Astrocyte (in vitro differentiated cells and primary cell): Measurements from ENCODE around the gene INPP5F. TPM values are rescaled to one million over a fixed set of nuclear protein-coding genes. Genes with fewer than 3 reads are reported as not detected.

Experiments
- DNase-seq: peaks from one replicate; pipeline ENCODE4 v3.0.0-alpha.2; 2010; ENCODE audit warnings: low read depth
- FAIRE-seq: peaks from 2 replicates; lab custom pipeline; 2011; peaks lifted over from hg19 to GRCh38; lab: Jason Lieb, UNC
- H2AFZ ChIP-seq: 2 replicates; pipeline ENCODE4 v1.6.0; 2012; ENCODE audit warnings: low read depth, low read length, inconsistent platforms
- H3K27ac ChIP-seq: 2 replicates; pipeline ENCODE4 v1.5.1; 2011; ENCODE audit warnings: low read depth, low read length, inconsistent platforms
- H3K27me3 ChIP-seq: 2 replicates; pipeline ENCODE4 v1.6.0; 2011; ENCODE audit warnings: low read length, inconsistent platforms; ENCODE audit not compliant: insufficient read depth
- H3K36me3 ChIP-seq: 2 replicates; pipeline ENCODE4 v1.5.1; 2011; ENCODE audit warnings: low read length, inconsistent platforms; ENCODE audit not compliant: insufficient read depth
- H3K4me1 ChIP-seq: 2 replicates; pipeline ENCODE4 v1.5.1; 2011; ENCODE audit warnings: low read length, inconsistent platforms; ENCODE audit not compliant: insufficient read depth
- H3K4me2 ChIP-seq: 2 replicates; pipeline ENCODE4 v1.6.0; 2012; ENCODE audit warnings: low read length, inconsistent platforms
- H3K4me3 ChIP-seq: 2 replicates; pipeline ENCODE4 v1.5.1; 2011; ENCODE audit warnings: low read depth, mild to moderate bottlenecking, low read length, inconsistent platforms; ENCODE audit not compliant: insufficient read depth
- H3K79me2 ChIP-seq: 2 replicates; pipeline ENCODE4 v1.6.0; 2012; ENCODE audit warnings: mild to moderate bottlenecking, low read length, inconsistent platforms; ENCODE audit not compliant: insufficient read depth
- H3K9ac ChIP-seq: 2 replicates; pipeline ENCODE4 v1.6.0; 2012; ENCODE audit warnings: mild to moderate bottlenecking, low read length, inconsistent platforms
- H3K9me3 ChIP-seq: 2 replicates; pipeline ENCODE4 v1.5.1; 2012; ENCODE audit warnings: low read depth, mild to moderate bottlenecking, low read length, inconsistent platforms; ENCODE audit not compliant: insufficient read depth
- H4K20me1 ChIP-seq: 2 replicates; pipeline ENCODE4 v1.6.0; 2012; ENCODE audit warnings: low read length, inconsistent platforms; ENCODE audit not compliant: insufficient read depth
- H3K27ac Mint-ChIP-seq: one replicate; pipeline ENCODE4 v1.8.0; 2021; ENCODE audit warnings: mild to moderate bottlenecking, mixed read lengths; ENCODE audit not compliant: unreplicated experiment
- H3K27me3 Mint-ChIP-seq: one replicate; pipeline ENCODE4 v1.8.0; 2021; ENCODE audit warnings: low read depth, mixed read lengths; ENCODE audit not compliant: unreplicated experiment
- H3K36me3 Mint-ChIP-seq: one replicate; pipeline ENCODE4 v1.8.0; 2021; ENCODE audit warnings: low read depth, mixed read lengths; ENCODE audit not compliant: unreplicated experiment
- H3K4me1 Mint-ChIP-seq: one replicate; pipeline ENCODE4 v1.8.0; 2021; ENCODE audit warnings: low read depth, mixed read lengths; ENCODE audit not compliant: unreplicated experiment
- H3K4me3 Mint-ChIP-seq: one replicate; pipeline ENCODE4 v1.8.0; 2021; ENCODE audit warnings: mild to moderate bottlenecking, moderate library complexity, mixed read lengths; ENCODE audit not compliant: unreplicated experiment
- H3K9me3 Mint-ChIP-seq: one replicate; pipeline ENCODE4 v1.8.0; 2021; ENCODE audit warnings: mild to moderate bottlenecking, mixed read lengths; ENCODE audit not compliant: unreplicated experiment
- EZH2 ChIP-seq: IDR thresholded peaks from 2 replicates; pipeline ENCODE4 v1.6.1; 2012; ENCODE audit warnings: mild to moderate bottlenecking, low read length, inconsistent platforms; ENCODE audit not compliant: insufficient read depth
- total RNA-seq: library from RNA; stranded (reverse); gene quantifications from 2 replicates; pipeline ENCODE4 v1.2.1, GENCODE V29; 2021
- TF ChIP-seq, protein P1 (sequence below): IDR thresholded peaks from 2 replicates; pipeline ENCODE4 v1.5.1; 2011; ENCODE audit warnings: low read depth, mild to moderate bottlenecking, inconsistent platforms, low read length, moderate library complexity; ENCODE audit not compliant: insufficient read depth

Gene INPP5F
- total RNA-seq, 1 donor from 2014 or later: 101 TPM

DNA sequence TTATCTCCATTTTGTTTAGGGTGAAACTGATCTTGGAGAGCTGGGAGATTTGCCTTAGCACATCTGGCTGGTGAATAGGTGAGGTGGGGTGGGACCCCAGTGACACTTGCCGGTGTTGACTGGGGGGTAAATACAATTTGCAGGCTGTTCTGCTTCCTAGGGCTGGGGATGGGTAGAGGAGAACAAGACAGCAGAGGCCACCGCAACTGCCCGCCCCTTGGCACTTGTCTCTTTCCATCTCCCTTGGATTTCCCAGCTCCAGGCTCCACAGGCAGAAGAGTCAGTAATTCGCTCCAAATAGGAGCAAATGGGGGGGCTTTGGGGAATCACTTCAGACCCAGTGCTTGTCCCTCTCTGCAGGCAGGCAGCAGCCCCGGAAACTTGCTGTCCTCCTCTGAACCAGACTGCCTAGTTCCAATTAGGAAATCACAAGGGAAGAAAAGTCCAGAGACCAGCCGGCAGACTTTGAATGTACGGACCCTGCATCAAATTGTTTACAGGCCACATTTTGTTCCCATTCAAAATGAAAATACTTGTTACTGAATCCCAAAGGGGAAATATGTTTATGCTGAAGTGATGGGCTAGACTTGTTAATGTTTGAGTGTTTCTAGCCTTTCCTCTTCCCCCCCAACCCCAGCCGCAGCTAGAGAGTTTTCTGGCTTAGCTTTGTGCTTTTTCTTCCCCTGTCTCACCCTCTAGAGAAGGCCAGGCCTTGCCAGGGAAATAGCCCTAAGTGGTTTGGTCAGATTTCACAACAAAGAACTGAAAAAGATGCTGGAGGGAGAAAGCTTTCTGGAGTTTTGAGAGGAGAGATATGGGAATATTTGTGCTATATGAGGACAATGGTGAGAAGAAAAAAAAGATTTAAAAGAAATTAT, 10.0 kb upstream of the INPP5F start:
- no peaks in the 10 kb centered on the region for H3K27me3 Mint-ChIP-seq
- H3K4me3 Mint-ChIP-seq: no peak overlapping the region
- H3K27ac Mint-ChIP-seq: no peak overlapping the region
- Histone ChIP-seq H2AFZ (no peak overlapping the region), H3K4me2 (no peak overlapping the region), H3K4me3 (no peak overlapping the region), H3K9me3 (no peaks in the 10 kb centered on the region), H3K27me3 (no peaks in the 10 kb centered on the region), H3K79me2 (no peaks in the 10 kb centered on the region), H3K9ac (no peak overlapping the region), H3K36me3 (no peaks in the 10 kb centered on the region), H4K20me1 (no peaks in the 10 kb centered on the region), H3K27ac (no peak overlapping the region), H3K4me1 (no peaks in the 10 kb centered on the region)
- H3K4me1 Mint-ChIP-seq: peaks cover 2% of the 10 kb centered on the region
- peaks cover 4% of the 10 kb centered on the region for H3K9me3 Mint-ChIP-seq
- TF ChIP-seq, protein P1, sequence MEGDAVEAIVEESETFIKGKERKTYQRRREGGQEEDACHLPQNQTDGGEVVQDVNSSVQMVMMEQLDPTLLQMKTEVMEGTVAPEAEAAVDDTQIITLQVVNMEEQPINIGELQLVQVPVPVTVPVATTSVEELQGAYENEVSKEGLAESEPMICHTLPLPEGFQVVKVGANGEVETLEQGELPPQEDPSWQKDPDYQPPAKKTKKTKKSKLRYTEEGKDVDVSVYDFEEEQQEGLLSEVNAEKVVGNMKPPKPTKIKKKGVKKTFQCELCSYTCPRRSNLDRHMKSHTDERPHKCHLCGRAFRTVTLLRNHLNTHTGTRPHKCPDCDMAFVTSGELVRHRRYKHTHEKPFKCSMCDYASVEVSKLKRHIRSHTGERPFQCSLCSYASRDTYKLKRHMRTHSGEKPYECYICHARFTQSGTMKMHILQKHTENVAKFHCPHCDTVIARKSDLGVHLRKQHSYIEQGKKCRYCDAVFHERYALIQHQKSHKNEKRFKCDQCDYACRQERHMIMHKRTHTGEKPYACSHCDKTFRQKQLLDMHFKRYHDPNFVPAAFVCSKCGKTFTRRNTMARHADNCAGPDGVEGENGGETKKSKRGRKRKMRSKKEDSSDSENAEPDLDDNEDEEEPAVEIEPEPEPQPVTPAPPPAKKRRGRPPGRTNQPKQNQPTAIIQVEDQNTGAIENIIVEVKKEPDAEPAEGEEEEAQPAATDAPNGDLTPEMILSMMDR: no peak
- TF ChIP-seq EZH2: no peak
- FAIRE-seq (no peak), DNase-seq (no peak)
- no peaks in the 10 kb centered on the region for H3K36me3 Mint-ChIP-seq

DNA sequence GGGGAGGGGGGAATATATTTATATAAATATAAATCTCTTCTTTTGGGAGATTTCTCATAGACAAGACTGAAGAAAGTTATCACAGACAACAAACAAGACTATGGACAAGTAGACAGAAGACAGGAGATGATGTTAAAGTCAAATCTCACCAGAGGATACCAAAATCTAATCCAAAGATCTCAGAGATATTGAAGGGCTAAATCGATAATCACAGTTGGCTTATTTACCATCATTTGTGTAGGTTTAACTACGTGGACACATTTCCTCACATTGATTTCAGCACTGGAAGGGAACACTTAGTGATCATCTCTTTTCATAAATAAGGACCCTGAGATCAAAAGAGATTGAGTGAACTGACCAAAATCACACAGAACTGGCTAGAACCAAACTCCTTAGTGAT, 2.7 kb upstream of the INPP5F start:
- peaks cover 5% of the 10 kb centered on the region for H4K20me1 ChIP-seq
- no peaks in the 10 kb centered on the region for H3K36me3 ChIP-seq
- no peak overlapping the region for H3K4me3 ChIP-seq
- Mint-ChIP-seq H3K36me3 (no peaks in the 10 kb centered on the region), H3K9me3 (no peaks in the 10 kb centered on the region), H3K4me3 (no peak overlapping the region), H3K27ac (no peak overlapping the region), H3K27me3 (no peaks in the 10 kb centered on the region), H3K4me1 (peaks cover 27% of the 10 kb centered on the region)
- no peak for TF ChIP-seq EZH2
- TF ChIP-seq, protein P1: no peak
- H3K79me2 ChIP-seq: peaks cover 18% of the 10 kb centered on the region
- no peak overlapping the region for H2AFZ ChIP-seq
- H3K9ac ChIP-seq: no peak overlapping the region
- DNase-seq (no peak), FAIRE-seq (no peak)
- H3K4me2 ChIP-seq: no peak overlapping the region
- H3K4me1 ChIP-seq: peaks cover 17% of the 10 kb centered on the region
- H3K27ac ChIP-seq: no peak overlapping the region
- H3K27me3 ChIP-seq: no peaks in the 10 kb centered on the region
- H3K9me3 ChIP-seq: no peaks in the 10 kb centered on the region

DNA sequence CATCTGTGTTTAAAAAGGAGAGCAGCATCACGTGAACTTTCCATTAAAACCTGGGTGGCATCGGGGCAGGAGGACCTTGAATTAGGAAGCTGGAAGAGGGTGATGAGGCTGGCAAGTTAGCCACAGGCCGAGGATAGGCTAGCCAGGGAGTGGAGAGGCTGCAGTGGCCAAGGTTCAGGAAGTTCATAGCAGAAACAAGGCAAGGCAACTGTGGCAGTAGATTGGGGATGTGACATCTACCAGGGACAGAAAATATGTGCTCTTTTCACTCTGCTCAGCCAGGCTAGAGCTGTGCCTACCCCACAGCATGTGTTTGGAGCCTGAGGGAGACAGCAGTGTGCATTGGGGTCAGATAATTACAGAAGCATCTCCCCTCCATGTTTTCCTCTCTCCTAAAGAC, 2.2 kb upstream of the INPP5F start:
- Histone ChIP-seq H3K4me1 (peaks cover 17% of the 10 kb centered on the region), H3K27me3 (no peaks in the 10 kb centered on the region), H3K4me3 (no peak overlapping the region), H3K4me2 (no peak overlapping the region), H4K20me1 (peaks cover 5% of the 10 kb centered on the region), H3K36me3 (no peaks in the 10 kb centered on the region), H3K27ac (no peak overlapping the region), H3K79me2 (peaks cover 23% of the 10 kb centered on the region), H3K9me3 (no peaks in the 10 kb centered on the region), H3K9ac (no peak overlapping the region), H2AFZ (no peak overlapping the region)
- no peak for FAIRE-seq
- TF ChIP-seq EZH2: no peak
- TF ChIP-seq, protein P1: no peak
- no peak overlapping the region for H3K4me3 Mint-ChIP-seq
- DNase-seq: no peak
- no peaks in the 10 kb centered on the region for H3K27me3 Mint-ChIP-seq
- peaks cover 28% of the 10 kb centered on the region for H3K4me1 Mint-ChIP-seq
- H3K36me3 Mint-ChIP-seq: no peaks in the 10 kb centered on the region
- no peaks in the 10 kb centered on the region for H3K9me3 Mint-ChIP-seq
- no peak overlapping the region for H3K27ac Mint-ChIP-seq
